GM21737 (cell line): ENCODE results near the gene CDR2.
"Not testable (repeated sequence)": the region's sequence is repeated elsewhere in the genome, so short reads cannot be mapped to it uniquely, and the experiment has no call there.

Experiments used
- ATAC-seq: cut with Tn5 transposase; IDR thresholded peaks from one replicate; pipeline ENCODE4 v1.9.1; 2021; ENCODE audit warnings: mild to moderate bottlenecking, moderate library complexity; ENCODE audit not compliant: unreplicated experiment

The CDR2 gene

DNA sequence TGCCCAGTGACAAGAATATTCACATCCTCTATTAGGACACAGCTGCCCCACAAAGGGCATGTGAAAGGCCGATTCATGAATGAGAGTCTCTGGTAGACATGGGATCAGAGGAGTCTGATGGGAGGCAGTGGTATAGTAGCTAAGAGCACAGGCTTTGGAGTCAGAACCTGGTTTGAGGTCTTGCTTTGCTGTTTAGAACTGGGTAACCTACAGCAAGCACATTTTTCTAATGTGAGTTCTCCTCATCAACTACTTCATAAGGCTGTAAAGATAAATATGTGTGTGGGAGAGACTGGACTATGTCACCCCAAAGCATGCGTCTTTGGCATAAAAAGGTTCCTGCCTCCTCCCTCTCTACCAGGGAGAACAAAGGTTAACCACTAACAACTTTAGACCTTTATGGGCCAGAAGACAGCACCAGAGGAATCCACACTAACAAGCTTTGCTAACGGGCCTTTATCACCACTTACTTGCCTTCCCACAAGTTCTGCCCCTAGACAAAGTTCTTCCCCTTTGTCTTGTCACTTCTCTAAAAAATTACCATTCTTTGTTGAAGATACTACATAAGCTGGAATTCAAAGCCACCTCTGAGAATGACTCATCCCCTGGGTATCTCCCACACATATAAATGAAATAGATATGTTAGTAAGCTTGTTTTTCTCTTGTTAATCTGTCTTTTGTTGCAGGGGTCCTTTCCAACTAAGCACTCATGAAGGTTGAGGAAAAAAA is 21.1 kb downstream of the CDR2 start:
- ATAC-seq: no peak

- no peak for ATAC-seq
Measured at GRCh38 chr16:22352723-22353122, 21.7 kb downstream of the CDR2 start.

GRCh38 chr16:22352140-22352539 is 22.3 kb downstream of the CDR2 start:
- no peak for ATAC-seq

DNA sequence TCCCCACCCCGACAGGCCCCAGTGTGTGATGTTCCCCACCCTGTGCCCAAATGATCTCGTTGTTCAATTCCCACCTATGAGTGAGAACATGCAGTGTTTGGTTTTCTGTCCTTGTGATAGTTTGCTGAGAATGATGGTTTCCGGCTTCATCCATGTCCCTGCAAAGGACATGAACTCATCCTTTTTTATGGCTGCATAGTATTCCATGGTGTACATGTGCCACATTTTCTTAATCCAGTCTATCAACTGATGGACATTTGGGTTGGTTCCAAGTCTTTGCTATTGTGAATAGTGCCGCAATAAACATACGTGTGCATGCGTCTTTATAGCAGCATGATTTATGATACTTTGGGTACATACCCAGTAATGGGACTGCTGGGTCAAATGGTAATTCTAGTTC is 23.4 kb downstream of the CDR2 start:
- ATAC-seq: not testable (repeated sequence)

DNA sequence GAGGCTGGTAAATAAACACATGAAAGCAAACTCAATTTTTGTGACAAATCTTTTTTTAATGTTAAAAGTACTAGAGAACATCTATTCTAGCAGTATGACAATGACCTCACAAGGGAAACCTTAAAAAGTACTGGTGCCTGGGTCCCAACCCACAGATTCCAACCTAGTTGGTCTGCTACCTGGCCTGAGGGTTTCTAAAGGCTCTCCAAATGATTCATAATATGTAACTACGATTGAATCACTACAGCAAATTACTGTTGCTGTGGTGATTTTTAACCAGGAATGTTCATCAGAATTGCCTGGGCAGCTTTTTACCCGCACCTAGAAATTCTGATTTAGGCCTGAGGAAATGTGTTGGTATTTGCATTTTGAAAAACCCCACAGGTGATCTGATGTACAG is 26.1 kb downstream of the CDR2 start:
- ATAC-seq: no peak

- no peak for ATAC-seq
Measured at GRCh38 chr16:22347100-22347820, 27.2 kb downstream of the CDR2 start.

DNA sequence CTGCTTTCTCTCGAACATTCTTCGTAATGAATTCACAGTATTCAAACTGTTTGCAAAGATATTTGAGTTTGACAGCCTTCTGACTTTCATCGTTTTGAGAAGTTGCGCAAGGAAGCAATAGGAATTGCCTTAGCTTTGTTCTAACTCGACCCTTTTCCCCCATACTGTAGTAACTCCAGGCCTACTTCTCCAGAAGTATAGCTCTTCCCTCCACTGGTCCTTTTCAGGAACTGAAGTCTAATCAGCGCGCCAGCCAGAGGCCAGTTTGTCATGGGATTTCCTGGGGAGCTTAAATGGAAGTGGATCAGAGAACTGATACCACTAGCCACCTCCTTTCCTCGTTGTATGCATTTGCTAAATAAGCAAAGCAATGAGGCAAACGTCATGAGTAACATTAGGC is 27.9 kb downstream of the CDR2 start:
- ATAC-seq: no peak

DNA sequence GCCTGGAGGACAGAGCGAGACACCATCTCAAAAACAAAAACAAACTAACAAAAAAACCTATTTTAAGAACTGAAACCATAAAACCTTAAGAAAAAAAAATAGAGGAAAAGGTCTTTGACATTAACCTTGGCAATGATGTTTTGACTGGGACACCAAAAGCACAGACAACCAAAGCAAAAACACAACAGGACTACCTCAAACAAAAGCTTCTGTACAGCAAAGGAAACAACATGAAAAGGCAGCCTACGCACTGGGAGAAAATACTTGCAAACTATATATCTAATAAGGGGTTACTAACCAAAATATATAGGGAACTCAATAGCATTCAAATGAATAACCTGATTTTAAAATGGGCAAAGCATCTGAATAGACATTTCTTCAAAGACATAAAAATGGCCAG is 32.3 kb downstream of the CDR2 start:
- ATAC-seq: no peak

GRCh38 chr16:22340945-22341344 is 33.5 kb downstream of the CDR2 start:
- no peak for ATAC-seq

GRCh38 chr16:22337849-22338635 is 36.4 kb downstream of the CDR2 start:
- no peak for ATAC-seq

GRCh38 chr16:22337045-22337444 is 37.4 kb downstream of the CDR2 start:
- no peak for ATAC-seq

DNA sequence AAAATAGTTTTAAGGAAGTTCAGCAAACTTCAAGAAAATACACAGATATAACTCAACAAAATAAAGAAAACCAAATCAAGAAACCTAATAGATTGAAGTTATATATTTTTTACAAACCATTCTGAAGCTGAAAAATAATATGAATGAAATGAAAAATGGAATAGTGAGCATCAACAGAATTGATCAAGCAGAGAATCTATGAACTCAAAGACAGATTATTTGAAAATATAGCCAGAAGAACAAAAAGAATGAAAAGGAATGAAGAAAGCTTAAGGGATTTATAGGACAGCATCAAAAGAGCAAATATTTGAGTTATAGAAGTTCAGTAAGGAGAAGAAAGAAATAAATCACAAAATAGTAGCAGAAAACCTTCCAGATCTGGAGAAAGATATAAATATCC is 37.8 kb downstream of the CDR2 start:
- ATAC-seq: no peak

- no peak for ATAC-seq
Measured at GRCh38 chr16:22335668-22336246, 38.7 kb downstream of the CDR2 start.

GRCh38 chr16:22333457-22333994 is 40.9 kb downstream of the CDR2 start:
- ATAC-seq: no peak

DNA sequence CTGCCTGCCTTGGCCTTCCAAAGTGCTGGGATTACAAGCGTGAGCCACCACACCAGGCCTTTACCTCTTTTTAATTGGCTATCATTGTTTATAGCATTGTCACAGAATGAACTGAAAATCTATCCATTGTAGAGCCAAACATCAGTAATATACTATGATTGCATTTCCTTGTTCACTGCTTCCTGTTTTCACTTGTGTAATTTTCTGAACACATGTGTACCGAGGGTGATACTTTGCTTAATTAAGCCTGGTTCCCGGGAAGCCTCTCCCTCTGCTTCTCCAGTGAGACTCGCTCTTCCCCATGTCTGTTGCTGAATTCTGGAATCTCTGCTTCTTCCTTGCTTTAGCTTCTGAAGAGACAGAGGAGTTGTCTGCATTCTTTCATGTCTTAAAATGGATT is 44.1 kb downstream of the CDR2 start:
- ATAC-seq: no peak

DNA sequence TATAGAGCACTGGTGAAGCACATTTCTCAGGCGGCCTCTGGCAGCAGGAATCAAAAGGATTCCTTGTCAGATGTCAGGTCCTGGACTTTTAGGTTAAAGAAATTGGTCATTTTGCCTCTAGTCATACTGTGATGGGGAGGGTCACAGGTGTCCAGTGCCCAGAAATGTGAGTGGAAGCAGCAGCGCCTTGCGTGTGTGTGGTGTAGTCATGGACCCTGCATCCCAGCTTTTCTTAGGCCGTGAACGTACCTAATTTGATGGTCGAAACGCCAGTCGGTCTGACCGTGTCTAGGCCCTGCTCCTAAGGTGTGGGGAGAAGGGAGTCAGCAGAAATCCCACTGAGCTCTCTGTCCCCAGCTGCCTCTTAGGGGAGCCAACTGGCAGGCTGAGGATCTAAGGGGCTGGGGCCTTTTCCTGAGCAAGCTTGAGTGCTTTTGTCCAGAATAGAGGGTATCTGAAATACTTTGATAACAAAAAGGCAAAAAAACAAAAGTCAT is 45.2 kb downstream of the CDR2 start:
- no peak for ATAC-seq

GRCh38 chr16:22328081-22328725 is 46.2 kb downstream of the CDR2 start:
- no peak for ATAC-seq

- no peak for ATAC-seq
Measured at GRCh38 chr16:22327446-22327775, 47.0 kb downstream of the CDR2 start.

DNA sequence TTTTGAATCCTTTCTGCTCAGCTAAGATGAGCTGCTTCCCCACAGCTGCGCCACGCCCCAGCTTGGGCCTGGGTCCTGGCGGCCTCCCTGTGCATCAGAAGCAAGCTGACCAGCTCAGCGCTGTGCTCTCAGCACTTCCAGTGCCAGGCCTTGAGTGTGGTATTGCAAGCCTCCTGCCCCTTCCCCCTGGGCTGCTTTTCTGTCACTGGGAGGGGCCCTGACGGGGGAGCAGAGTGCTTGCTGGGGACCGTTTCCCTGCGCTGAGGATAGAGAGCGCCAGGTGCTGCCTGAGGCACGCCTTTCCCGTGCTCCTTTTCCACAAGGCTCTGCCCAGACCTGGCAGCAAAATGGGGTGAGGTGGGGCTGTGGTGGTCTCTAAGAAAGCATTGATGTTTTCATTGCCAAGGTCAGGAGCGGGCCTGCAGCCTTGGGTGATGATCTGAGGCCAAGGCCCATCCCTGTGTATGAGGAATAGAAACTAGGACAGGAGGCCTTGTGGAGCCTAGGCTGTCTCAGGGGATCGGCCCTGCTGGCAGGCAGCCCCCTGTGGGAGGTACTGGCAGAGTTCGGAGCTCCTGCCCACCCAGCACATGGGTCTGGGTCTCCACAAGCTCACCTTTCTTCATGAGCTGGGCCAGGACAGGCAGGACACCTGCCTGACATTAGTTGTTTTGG is 47.5 kb downstream of the CDR2 start:
- ATAC-seq: no peak

- no peak for ATAC-seq
Measured at GRCh38 chr16:22326369-22326652, 48.1 kb downstream of the CDR2 start.
